OCI-LY3 (cell line): ENCODE data around the gene ATP8A2.

Experiments
- CTCF ChIP-seq: fragments of 200-600, 300-600 bp; sonication (generic); IDR thresholded peaks from 2 replicates; pipeline ENCODE4 v1.5.1; 2014; ENCODE audit warnings: antibody characterized with exemption, low read length, low read depth
- EZH2phosphoT487 ChIP-seq: fragments of 200-600 bp; shearing (Covaris generic); IDR thresholded peaks from 2 replicates; pipeline ENCODE4 v1.6.1; 2018; ENCODE audit warnings: antibody characterized with exemption, mixed run types, low read depth

GRCh38 chr13:25347151-25347550 is 24.6 kb upstream of the ATP8A2 start:
- TF ChIP-seq CTCF (no peak), EZH2phosphoT487 (no peak)
